SJCRH30 (cell line): ENCODE data around the gene EPHA4. TPM values are rescaled to one million over a fixed set of nuclear protein-coding genes. Genes with fewer than 3 reads are reported as not detected.

ENCODE experiments used
- DNase-seq, 2 experiments: peaks; one replicate each; pipeline ENCODE4 v3.0.0-alpha.2; 2015 to 2020
- H3K27ac ChIP-seq: fragments of 250-450 bp; sonication (Bioruptor Pico); 2 replicates; pipeline ENCODE4 v1.5.1; 2020; ENCODE audit warnings: mild to moderate bottlenecking, moderate library complexity
- H3K27me3 ChIP-seq: fragments of 250-450 bp; sonication (Bioruptor Pico); 2 replicates; pipeline ENCODE4 v1.5.1; 2020; ENCODE audit warnings: mild to moderate bottlenecking, moderate library complexity
- H3K36me3 ChIP-seq: fragments of 250-450 bp; sonication (Bioruptor Pico); 2 replicates; pipeline ENCODE4 v1.5.1; 2020; ENCODE audit warnings: mild to moderate bottlenecking, moderate library complexity
- H3K4me1 ChIP-seq: fragments of 250-450 bp; sonication (Bioruptor Pico); 2 replicates; pipeline ENCODE4 v1.5.1; 2020; ENCODE audit warnings: mild to moderate bottlenecking, moderate library complexity
- H3K4me3 ChIP-seq: fragments of 250-450 bp; sonication (Bioruptor Pico); 2 replicates; pipeline ENCODE4 v1.5.1; 2020; ENCODE audit warnings: mild to moderate bottlenecking, moderate library complexity
- H3K9me3 ChIP-seq: fragments of 250-450 bp; sonication (Bioruptor Pico); replicated peaks from 2 replicates; pipeline ENCODE4 v1.5.1; 2020; ENCODE audit warnings: mild to moderate bottlenecking, moderate library complexity
- total RNA-seq: library from RNA; depleted of rRNA; stranded (reverse); fragments of >200 nt; shearing (Covaris generic); gene quantifications from 2 replicates; pipeline ENCODE4 v1.2.3, GENCODE V29; 2014

Gene EPHA4
- total RNA-seq, 1 experiment from 2014 or later: 4.2 TPM

- H3K9me3 ChIP-seq: no peaks in the 10 kb centered on the region
- H3K4me1 ChIP-seq: no peaks in the 10 kb centered on the region
- DNase-seq: no peak
- no peaks in the 10 kb centered on the region for H3K27me3 ChIP-seq
- no peak overlapping the region for H3K4me3 ChIP-seq
- no peak overlapping the region for H3K27ac ChIP-seq
- H3K36me3 ChIP-seq: no peaks in the 10 kb centered on the region
Observed at GRCh38 chr2:221495731-221496130, 76.4 kb downstream of the EPHA4 start.

GRCh38 chr2:221494556-221494955 lies 77.5 kb downstream of the EPHA4 start:
- Histone ChIP-seq H3K4me3 (no peak overlapping the region), H3K4me1 (no peaks in the 10 kb centered on the region), H3K9me3 (no peaks in the 10 kb centered on the region), H3K36me3 (no peaks in the 10 kb centered on the region), H3K27me3 (no peaks in the 10 kb centered on the region), H3K27ac (no peak overlapping the region)
- DNase-seq: no peak

GRCh38 chr2:221493391-221493790 lies 78.7 kb downstream of the EPHA4 start:
- no peaks in the 10 kb centered on the region for H3K4me1 ChIP-seq
- H3K4me3 ChIP-seq: no peak overlapping the region
- H3K9me3 ChIP-seq: no peaks in the 10 kb centered on the region
- no peaks in the 10 kb centered on the region for H3K27me3 ChIP-seq
- H3K36me3 ChIP-seq: no peaks in the 10 kb centered on the region
- DNase-seq: no peak
- no peak overlapping the region for H3K27ac ChIP-seq

- Histone ChIP-seq H3K4me3 (no peak overlapping the region), H3K27ac (no peak overlapping the region), H3K9me3 (no peaks in the 10 kb centered on the region), H3K36me3 (no peaks in the 10 kb centered on the region), H3K27me3 (no peaks in the 10 kb centered on the region), H3K4me1 (peaks cover 1% of the 10 kb centered on the region)
- DNase-seq: no peak
Observed at GRCh38 chr2:221492636-221493035, 79.5 kb downstream of the EPHA4 start.

GRCh38 chr2:221490506-221491060 lies 81.5 kb downstream of the EPHA4 start:
- H3K9me3 ChIP-seq: no peaks in the 10 kb centered on the region
- H3K4me3 ChIP-seq: no peak overlapping the region
- no peak for DNase-seq

GRCh38 chr2:221488136-221488807 lies 83.8 kb downstream of the EPHA4 start:
- DNase-seq: no peak
- Histone ChIP-seq H3K27ac (no peak overlapping the region), H3K9me3 (no peaks in the 10 kb centered on the region), H3K4me3 (no peak overlapping the region), H3K27me3 (no peaks in the 10 kb centered on the region), H3K4me1 (peaks cover 8% of the 10 kb centered on the region), H3K36me3 (no peaks in the 10 kb centered on the region)

More at GRCh38 chr2:221490506-221491060, 81.5 kb downstream of the EPHA4 start:
- peaks cover 8% of the 10 kb centered on the region for H3K4me1 ChIP-seq
- no peaks in the 10 kb centered on the region for H3K27me3 ChIP-seq
- H3K36me3 ChIP-seq: no peaks in the 10 kb centered on the region
- no peak overlapping the region for H3K27ac ChIP-seq

- Histone ChIP-seq H3K36me3 (no peaks in the 10 kb centered on the region), H3K27me3 (no peaks in the 10 kb centered on the region), H3K9me3 (no peaks in the 10 kb centered on the region), H3K4me3 (no peak overlapping the region), H3K4me1 (peaks cover 8% of the 10 kb centered on the region), H3K27ac (no peak overlapping the region)
- no peak for DNase-seq
Observed at GRCh38 chr2:221486106-221486505, 86.0 kb downstream of the EPHA4 start.

- no peak overlapping the region for H3K4me3 ChIP-seq
- H3K9me3 ChIP-seq: no peaks in the 10 kb centered on the region
- H3K4me1 ChIP-seq: peaks cover 8% of the 10 kb centered on the region
- H3K27ac ChIP-seq: no peak overlapping the region
- no peak for DNase-seq
- no peaks in the 10 kb centered on the region for H3K36me3 ChIP-seq
- H3K27me3 ChIP-seq: no peaks in the 10 kb centered on the region
Observed at GRCh38 chr2:221485503-221485870, 86.6 kb downstream of the EPHA4 start.

GRCh38 chr2:221484761-221485502 lies 87.2 kb downstream of the EPHA4 start:
- Histone ChIP-seq H3K9me3 (no peaks in the 10 kb centered on the region), H3K36me3 (no peaks in the 10 kb centered on the region), H3K27ac (no peak overlapping the region), H3K4me3 (no peak overlapping the region), H3K27me3 (no peaks in the 10 kb centered on the region), H3K4me1 (peaks cover 8% of the 10 kb centered on the region)
- no peak for DNase-seq

GRCh38 chr2:221482666-221483455 lies 89.2 kb downstream of the EPHA4 start:
- H3K4me3 ChIP-seq: no peak overlapping the region
- H3K27ac ChIP-seq: no peak overlapping the region
- no peaks in the 10 kb centered on the region for H3K27me3 ChIP-seq
- H3K9me3 ChIP-seq: no peaks in the 10 kb centered on the region
- peaks cover 8% of the 10 kb centered on the region for H3K4me1 ChIP-seq
- no peak for DNase-seq
- no peaks in the 10 kb centered on the region for H3K36me3 ChIP-seq

- no peaks in the 10 kb centered on the region for H3K4me1 ChIP-seq
- no peak for DNase-seq
- no peaks in the 10 kb centered on the region for H3K27me3 ChIP-seq
- H3K27ac ChIP-seq: no peak overlapping the region
- no peaks in the 10 kb centered on the region for H3K36me3 ChIP-seq
- no peaks in the 10 kb centered on the region for H3K9me3 ChIP-seq
- H3K4me3 ChIP-seq: no peak overlapping the region
Observed at GRCh38 chr2:221480821-221481220, 91.3 kb downstream of the EPHA4 start.

GRCh38 chr2:221480163-221480562 lies 91.9 kb downstream of the EPHA4 start:
- Histone ChIP-seq H3K4me3 (no peak overlapping the region), H3K27ac (no peak overlapping the region), H3K4me1 (no peaks in the 10 kb centered on the region), H3K9me3 (no peaks in the 10 kb centered on the region), H3K36me3 (no peaks in the 10 kb centered on the region), H3K27me3 (no peaks in the 10 kb centered on the region)
- no peak for DNase-seq

- no peaks in the 10 kb centered on the region for H3K27me3 ChIP-seq
- no peak overlapping the region for H3K4me3 ChIP-seq
- DNase-seq: no peak
- no peak overlapping the region for H3K27ac ChIP-seq
- H3K36me3 ChIP-seq: no peaks in the 10 kb centered on the region
- no peaks in the 10 kb centered on the region for H3K4me1 ChIP-seq
- no peaks in the 10 kb centered on the region for H3K9me3 ChIP-seq
Observed at GRCh38 chr2:221478485-221478863, 93.6 kb downstream of the EPHA4 start.

- H3K27me3 ChIP-seq: no peaks in the 10 kb centered on the region
- H3K4me3 ChIP-seq: no peak overlapping the region
- H3K36me3 ChIP-seq: no peaks in the 10 kb centered on the region
- DNase-seq: no peak
- no peaks in the 10 kb centered on the region for H3K4me1 ChIP-seq
- H3K27ac ChIP-seq: no peak overlapping the region
- H3K9me3 ChIP-seq: no peaks in the 10 kb centered on the region
Observed at GRCh38 chr2:221477714-221478484, 94.2 kb downstream of the EPHA4 start.
